K562 (cell line): ENCODE data around the gene BAG5. TPM values are rescaled to one million over a fixed set of nuclear protein-coding genes. Genes with fewer than 3 reads are reported as not detected.

Experiments
- ATAC-seq: fragments of 200-7000 bp; cut with Tn5 transposase; 3 replicates; pipeline ENCODE4 v1.9.1; 2020; ENCODE audit warnings: moderate library complexity
- BruUV-seq: library from RNA; stranded (reverse); fragments of 400-500 nt; replicated peaks from 2 replicates; lab custom pipeline; 2021; lab: Mats Ljungman, UMichigan
- CTCF ChIA-PET: fragments of 300-600 bp; formaldehyde crosslinking; extraction: SDS; loops from one replicate; lab custom pipeline; 2021; ENCODE audit warnings: low intra/inter-chr PET ratio; lab: Yijun Ruan, JAX
- POLR2A ChIA-PET: fragments of 300-600, 350-650 bp; sonication (Branson Sonifier 250); formaldehyde crosslinking; extraction: SDS; loops from one replicate; lab custom pipeline; 2021; ENCODE audit warnings: antibody characterized with exemption, inconsistent platforms; lab: Yijun Ruan, JAX
- DNase-seq, 4 experiments: peaks; one replicate each; pipeline versions ENCODE4 v3.0.0 to v3.0.0-alpha.2; 2011 to 2018; ENCODE audit warnings: low spot score in 3 of 4, mixed read lengths in 3 of 4; ENCODE audit errors: extremely low read depth in 1 of 4
- FAIRE-seq: peaks from 2 replicates; lab custom pipeline; 2011; peaks lifted over from hg19 to GRCh38; lab: Jason Lieb, UNC
- H2AFZ ChIP-seq: 2 replicates; pipeline ENCODE4 v1.6.0; 2011; ENCODE audit warnings: low read depth, low read length, control low read depth, inconsistent platforms
- H3K27ac ChIP-seq: fragments of 200-600 bp; 3 replicates; pipeline ENCODE4 v1.8.0; 2011; ENCODE audit warnings: low read depth, mild to moderate bottlenecking, control low read depth, inconsistent platforms, low read length, moderate library complexity, mixed read lengths; ENCODE audit errors: extremely low read depth
- H3K27me3 ChIP-seq, 2 experiments: fragments of 300-600 bp in 1 of 2; 2 replicates in 1 of 2; 3 replicates in 1 of 2; pipeline versions ENCODE4 v1.6.0 to v1.8.0; 2011; ENCODE audit warnings: inconsistent platforms in 2 of 2, low read length in 2 of 2, mild to moderate bottlenecking in 1 of 2, mixed read lengths in 1 of 2, moderate library complexity in 1 of 2; ENCODE audit not compliant: control insufficient read depth in 2 of 2, insufficient read depth in 2 of 2
- H3K36me3 ChIP-seq: fragments of 300-600 bp; 3 replicates; pipeline ENCODE4 v1.8.0; 2011; ENCODE audit warnings: mild to moderate bottlenecking, low read length, inconsistent platforms; ENCODE audit not compliant: control insufficient read depth, insufficient read depth
- H3K4me1 ChIP-seq, 2 experiments: fragments of 200-600 bp in 1 of 2; replicated peaks in 1 of 2; 2 replicates in 1 of 2; 3 replicates in 1 of 2; pipeline versions ENCODE4 v1.5.1 to v1.8.0; 2011; ENCODE audit warnings: inconsistent platforms in 2 of 2, low read length in 2 of 2, mild to moderate bottlenecking in 1 of 2, mixed read lengths in 1 of 2, moderate library complexity in 1 of 2; ENCODE audit not compliant: control insufficient read depth in 2 of 2, insufficient read depth in 2 of 2
- H3K4me2 ChIP-seq: 2 replicates; pipeline ENCODE4 v1.6.1; 2011; ENCODE audit warnings: low read length, control low read depth, inconsistent platforms, mixed read lengths; ENCODE audit not compliant: insufficient read depth
- H3K4me3 ChIP-seq: fragments of 200-600 bp; sonication (generic), shearing (Covaris generic); 2 replicates; pipeline ENCODE4 v1.5.1; 2016; ENCODE audit warnings: control low read depth, inconsistent platforms
- H3K79me2 ChIP-seq: fragments of 200-600 bp; 3 replicates; pipeline ENCODE4 v1.8.0; 2011; ENCODE audit warnings: low read length, inconsistent platforms; ENCODE audit not compliant: control insufficient read depth, insufficient read depth
- H3K9ac ChIP-seq, 2 experiments: 2 replicates each; pipeline versions ENCODE4 v1.6.0 to v1.6.1; 2011; ENCODE audit warnings: low read depth in 2 of 2, low read length in 2 of 2, control low read depth in 1 of 2, inconsistent platforms in 1 of 2, mild to moderate bottlenecking in 1 of 2, mixed read lengths in 1 of 2; ENCODE audit not compliant: insufficient read depth in 1 of 2
- H3K9me1 ChIP-seq: one replicate; pipeline ENCODE4 v1.6.0; 2011; ENCODE audit warnings: inconsistent platforms, mild to moderate bottlenecking, low read length, moderate library complexity; ENCODE audit not compliant: control insufficient read depth, insufficient read depth
- H3K9me3 ChIP-seq: replicated peaks from 2 replicates; pipeline ENCODE4 v1.5.1; 2011; ENCODE audit warnings: low read depth, low read length, inconsistent platforms; ENCODE audit not compliant: control insufficient read depth, insufficient read depth
- H4K20me1 ChIP-seq: replicated peaks from 2 replicates; pipeline ENCODE4 v1.6.1; 2011; ENCODE audit warnings: low read length, inconsistent platforms, mixed read lengths; ENCODE audit not compliant: control insufficient read depth, insufficient read depth
- CTCF ChIP-seq, 3 experiments: IDR thresholded peaks in 2 of 3; conservative IDR thresholded peaks in 1 of 3; 2 replicates each; pipeline ENCODE4 v1.5.1; 2011 to 2012; ENCODE audit warnings: low read length in 3 of 3, mild to moderate bottlenecking in 3 of 3, control low read depth in 2 of 3, improper control_type of control experiment in 1 of 3, inconsistent platforms in 1 of 3, low read depth in 1 of 3, mixed read lengths in 1 of 3, moderate library complexity in 1 of 3; ENCODE audit not compliant: insufficient read depth in 2 of 3
- HIVEP1 ChIP-seq: fragments of 250-450 bp; sonication (Bioruptor Pico); IDR thresholded peaks from 2 replicates; pipeline ENCODE4 v1.4.0; 2020; ENCODE audit warnings: mild to moderate bottlenecking
- MITF ChIP-seq: IDR thresholded peaks from 2 replicates; pipeline ENCODE4 v1.6.1; 2014; ENCODE audit warnings: antibody characterized with exemption
- WGBS: fragments of 100-300 bp; shearing (Covaris generic); methylation state at CpG from one replicate; pipeline ENCODE4 v1.1.6; 2016; ENCODE audit warnings: low coverage, mixed read lengths; ENCODE audit not compliant: insufficient coverage; ENCODE audit errors: missing lambda C conversion rate; 5-methylcytosine and 5-hydroxymethylcytosine counted together
- in situ Hi-C: fragments of 300-500 bp; cut with MboI; formaldehyde crosslinking; loops from 4 replicates; pipeline ENCODE4 v1.15.0; 2018; ENCODE audit warnings: inconsistent platforms, mixed read lengths
- intact Hi-C: fragments of 100-400 bp; cut with micrococcal nuclease; formaldehyde crosslinking; loops from 2 replicates; pipeline ENCODE4 v1.14.2; 2022
- polyA plus RNA-seq, 8 experiments: library from polyadenylated mRNA; depleted of rRNA in 4 of 8; stranded (reverse) in 5 of 8; unstranded in 3 of 8; fragments of >200 nt; fragmentation: Nextera tagmentation in 2 of 8; fragmentation: Illumina TruSeq in 1 of 8; extraction: Ambion mirVana in 2 of 8; extraction: Trizol in 1 of 8; gene quantifications; 2 replicates each; pipeline versions ENCODE4 v1.2.1 to v1.2.3, GENCODE V29; 2011 to 2014; ENCODE audit warnings: inconsistent platforms in 1 of 8, missing spikeins in 1 of 8
- total RNA-seq, 7 experiments: library from RNA; depleted of rRNA in 6 of 7; stranded (reverse); fragments of >200 nt in 6 of 7; fragmentation: Illumina TruSeq in 2 of 7; extraction: Trizol in 2 of 7; gene quantifications; 2 replicates each; pipeline versions ENCODE4 v1.2.1 to v1.2.3, GENCODE V29; 2011 to 2021; ENCODE audit warnings: low replicate concordance in 1 of 7

Gene BAG5
- total and polyA plus RNA-seq, 9 of the 15 experiments (the other 6 are each of a cell fraction or from before 2014, with no cell fraction given), result 7.9 to 21.4 (median 13.2) TPM

GRCh38 chr14:103552011-103552845 lies 10.2 kb downstream of the BAG5 start:
- DNase-seq, result no peak
- CTCF ChIA-PET, result no interaction called here
- peaks cover 2 to 51% of the 10 kb centered on the region in 2 experiments; a peak in 4 of 5 replicates for H3K4me1 ChIP-seq
- no TSS peak for BruUV-seq
- H3K79me2 ChIP-seq, result no peaks in the 10 kb centered on the region
- H3K27ac ChIP-seq, result no peak overlapping the region
- in situ Hi-C loops, result no loop called here
- no peak overlapping the region for H3K9ac ChIP-seq
- H3K9me3 ChIP-seq, result no peaks in the 10 kb centered on the region
- no peak overlapping the region for H2AFZ ChIP-seq
- TF ChIP-seq HIVEP1 (CRISPR knock-in tag), result no peak
- TF ChIP-seq CTCF (IDR thresholded peaks at IDR 0.05 in 2 of 3, conservative IDR thresholded peaks at IDR 0.05 in 1 of 3; ENCODE audit: insufficient read depth in 2 of 3, low read depth in 1 of 3, low read length in 3 of 3), result no peak
- no peak for TF ChIP-seq MITF
- no peak overlapping the region for H3K4me3 ChIP-seq
- H3K4me2 ChIP-seq, result no peak overlapping the region
- H3K27me3 ChIP-seq, result no peaks in the 10 kb centered on the region
- WGBS, result 37% methylated on average over 17 of the region's 18 CpGs
- no peaks in the 10 kb centered on the region for H3K9me1 ChIP-seq
- FAIRE-seq, result no peak
- no peaks in the 10 kb centered on the region; the same call in 1 of the 2 replicates for H4K20me1 ChIP-seq
- no peak for ATAC-seq
- peaks cover 4% of the 10 kb centered on the region; the same call in 1 of the 3 replicates for H3K36me3 ChIP-seq
- POLR2A ChIA-PET, result interaction anchor here (0.5 kb wide), 1 partner anchor 217 kb away, joined by 3 read pairs; no protein-coding TSS in a partner anchor
- intact Hi-C loops, result no loop called here
